GM21381 (cell line): ENCODE data around the gene P3H3.

Experiments used
- ATAC-seq: cut with Tn5 transposase; IDR thresholded peaks from one replicate; pipeline ENCODE4 v1.9.1; 2021; ENCODE audit warnings: mild to moderate bottlenecking, moderate library complexity; ENCODE audit not compliant: unreplicated experiment

Gene P3H3

DNA sequence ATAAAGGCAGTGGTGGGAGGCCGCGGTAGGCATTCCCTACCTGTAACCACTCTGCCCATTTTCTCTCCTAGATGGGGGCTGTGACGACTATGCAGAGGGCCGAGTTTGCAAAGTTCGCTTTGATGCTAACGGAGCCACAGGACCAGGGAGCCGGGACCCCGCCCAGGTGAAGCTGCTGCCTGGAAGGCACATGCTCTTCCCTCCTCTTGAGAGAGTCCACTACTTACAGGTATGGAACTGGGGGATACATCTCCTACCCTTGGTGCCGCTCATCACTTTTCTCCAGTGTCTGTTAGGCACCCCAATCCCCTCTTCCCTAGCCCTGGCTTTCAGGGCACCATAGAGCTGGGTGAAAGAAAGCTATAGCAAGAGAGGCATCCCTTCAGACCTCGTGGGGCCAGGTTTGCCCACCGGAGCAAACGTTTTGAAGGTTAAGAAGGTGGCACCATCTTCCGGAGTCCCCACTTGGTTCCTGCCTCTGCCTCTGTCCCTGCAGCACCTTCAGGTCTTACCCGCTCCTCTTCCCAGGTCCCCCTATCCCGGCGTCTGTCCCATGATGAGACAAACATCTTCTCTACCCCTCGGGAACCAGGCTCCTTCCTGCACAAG is 2.0 kb upstream of the P3H3 start:
- no peak for ATAC-seq

DNA sequence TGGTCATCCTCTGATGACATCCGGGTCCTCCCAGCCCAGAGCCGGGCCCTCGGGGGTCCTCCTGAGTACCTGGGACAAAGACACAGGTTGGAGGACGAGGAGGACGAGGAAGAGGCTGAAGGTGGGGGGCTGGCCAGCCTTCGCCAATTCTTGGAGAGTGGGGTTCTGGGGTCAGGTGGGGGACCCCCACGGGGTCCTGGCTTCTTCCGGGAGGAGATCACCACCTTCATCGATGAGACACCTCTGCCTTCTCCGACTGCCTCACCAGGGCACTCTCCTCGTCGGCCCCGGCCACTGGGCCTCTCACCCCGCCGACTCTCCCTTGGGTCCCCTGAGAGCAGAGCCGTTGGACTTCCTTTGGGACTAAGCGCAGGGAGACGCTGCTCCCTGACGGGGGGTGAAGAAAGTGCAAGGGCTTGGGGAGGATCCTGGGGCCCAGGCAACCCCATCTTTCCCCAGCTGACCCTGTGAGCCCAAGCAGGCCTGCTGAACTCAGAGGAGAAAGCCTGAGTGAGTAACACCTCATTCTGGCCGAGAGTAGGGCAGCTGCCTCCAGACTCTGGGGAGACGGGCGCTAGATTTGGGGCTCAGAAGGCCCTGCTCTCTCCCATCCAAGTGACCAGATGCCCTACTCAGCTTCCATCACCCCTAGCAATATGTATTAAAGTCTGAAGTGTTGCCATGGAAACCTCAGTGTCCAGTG is 1.3 kb upstream of the P3H3 start:
- ATAC-seq, result no peak

DNA sequence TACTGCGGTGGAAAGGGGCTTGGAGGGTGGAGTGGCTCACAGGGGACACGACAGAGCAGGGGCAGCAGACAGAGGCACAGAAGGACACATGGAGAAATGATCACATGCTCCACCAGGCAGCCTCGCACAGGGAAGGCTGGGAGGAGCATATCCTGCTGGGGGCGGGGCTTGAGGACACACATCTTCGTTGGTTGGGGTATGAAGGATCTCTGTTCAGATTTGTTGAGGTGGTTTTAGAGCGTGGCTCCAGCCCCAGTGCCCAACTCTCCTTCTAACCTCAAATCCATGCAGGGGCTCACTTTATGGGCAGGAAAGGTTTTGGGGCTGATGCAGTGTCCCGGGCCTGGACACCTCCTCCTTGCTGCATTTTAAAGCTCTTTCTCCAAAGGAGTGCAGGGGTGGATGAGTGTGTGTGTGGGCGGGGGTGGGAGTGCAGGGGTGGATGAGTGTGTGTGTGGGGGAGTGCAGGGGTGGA is 733 bp upstream of the P3H3 start:
- ATAC-seq, result no peak

DNA sequence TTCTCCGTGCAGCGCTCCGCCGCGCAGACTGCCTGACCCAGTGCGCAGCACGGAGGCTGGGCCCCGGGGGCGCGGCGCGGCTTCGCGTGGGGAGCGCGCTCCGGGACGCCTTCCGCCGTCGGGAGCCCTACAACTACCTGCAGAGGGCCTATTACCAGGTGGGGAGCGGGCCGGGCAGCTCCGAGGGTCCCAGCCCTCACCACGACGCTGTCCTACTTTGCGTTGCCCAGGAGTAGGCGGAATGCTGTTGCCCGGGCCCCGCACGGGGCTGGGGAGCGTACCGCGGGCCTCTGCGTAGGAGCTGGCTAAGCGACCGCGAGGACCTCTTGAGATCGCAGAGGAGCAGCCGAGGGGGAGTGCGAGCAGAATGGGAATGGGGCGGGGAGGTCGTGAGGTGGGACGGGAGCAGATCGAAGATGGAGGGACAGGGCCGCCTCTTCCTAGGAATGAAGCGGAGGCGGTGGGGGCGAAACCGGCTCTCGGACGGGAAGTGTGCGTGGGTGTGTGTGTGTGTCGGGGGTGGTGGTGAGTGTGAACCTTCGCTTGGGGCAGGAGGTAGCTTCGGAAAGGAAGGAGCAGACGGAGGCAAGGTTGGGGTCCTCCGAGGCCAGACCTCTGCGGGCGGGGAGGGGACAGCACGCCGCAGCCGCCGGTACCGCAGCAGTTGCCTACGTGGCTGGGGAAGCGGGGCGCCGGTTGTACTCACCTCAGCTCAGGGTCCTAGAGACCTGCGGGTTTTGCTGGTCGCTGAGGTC is 751 bp downstream of the P3H3 start:
- ATAC-seq, result no peak

DNA sequence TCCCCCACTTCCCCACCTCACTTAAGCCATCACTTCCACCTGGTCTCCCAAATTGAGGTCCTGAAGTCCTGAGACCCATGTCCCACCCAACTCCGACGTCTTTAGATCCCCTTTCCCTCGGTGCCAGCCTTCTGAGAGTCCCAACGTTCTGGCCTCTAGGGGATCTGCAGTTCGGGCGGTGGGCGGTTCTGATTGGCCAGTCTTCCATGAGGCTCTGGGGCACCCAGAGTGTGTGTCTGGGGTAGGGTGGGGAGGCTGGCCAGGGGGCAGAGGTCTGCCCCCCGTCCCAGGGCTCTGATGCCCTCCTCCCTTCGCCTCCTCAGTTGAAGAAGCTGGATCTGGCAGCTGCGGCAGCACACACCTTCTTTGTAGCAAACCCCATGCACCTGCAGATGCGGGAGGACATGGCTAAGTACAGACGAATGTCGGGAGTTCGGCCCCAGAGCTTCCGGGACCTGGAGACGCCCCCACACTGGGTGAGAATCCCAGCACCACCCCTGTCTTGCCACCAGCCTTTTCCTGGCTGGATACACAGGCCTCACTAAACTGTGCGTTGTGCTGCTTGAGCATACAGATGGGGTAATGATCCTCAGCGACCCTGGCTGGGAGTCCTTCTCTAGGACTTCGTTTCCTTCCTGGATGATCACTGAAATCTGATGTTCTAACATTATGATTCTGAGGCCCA is 1.5 kb downstream of the P3H3 start:
- ATAC-seq, result no peak

DNA sequence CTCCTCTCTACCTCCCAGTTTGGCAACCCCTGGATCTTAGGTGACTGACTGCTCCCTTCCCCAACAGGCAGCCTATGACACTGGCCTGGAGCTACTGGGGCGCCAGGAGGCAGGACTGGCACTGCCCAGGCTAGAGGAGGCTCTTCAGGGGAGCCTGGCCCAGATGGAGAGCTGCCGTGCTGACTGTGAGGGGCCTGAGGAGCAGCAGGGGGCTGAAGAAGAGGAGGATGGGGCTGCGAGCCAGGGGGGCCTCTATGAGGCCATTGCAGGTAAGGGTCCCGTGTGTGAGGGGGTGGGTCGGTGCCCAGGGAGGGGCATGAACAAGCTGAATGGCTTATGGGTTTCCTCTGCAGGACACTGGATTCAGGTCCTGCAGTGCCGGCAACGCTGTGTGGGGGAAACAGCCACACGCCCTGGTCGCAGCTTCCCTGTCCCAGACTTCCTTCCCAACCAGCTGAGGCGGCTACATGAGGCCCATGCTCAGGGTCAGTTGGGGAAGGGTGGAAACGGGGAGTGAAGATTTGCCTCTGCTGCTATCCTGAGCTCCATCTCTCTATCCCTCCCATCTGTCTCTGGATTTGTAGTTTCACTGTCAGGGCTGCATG is 2.2 kb downstream of the P3H3 start:
- ATAC-seq, result no peak

DNA sequence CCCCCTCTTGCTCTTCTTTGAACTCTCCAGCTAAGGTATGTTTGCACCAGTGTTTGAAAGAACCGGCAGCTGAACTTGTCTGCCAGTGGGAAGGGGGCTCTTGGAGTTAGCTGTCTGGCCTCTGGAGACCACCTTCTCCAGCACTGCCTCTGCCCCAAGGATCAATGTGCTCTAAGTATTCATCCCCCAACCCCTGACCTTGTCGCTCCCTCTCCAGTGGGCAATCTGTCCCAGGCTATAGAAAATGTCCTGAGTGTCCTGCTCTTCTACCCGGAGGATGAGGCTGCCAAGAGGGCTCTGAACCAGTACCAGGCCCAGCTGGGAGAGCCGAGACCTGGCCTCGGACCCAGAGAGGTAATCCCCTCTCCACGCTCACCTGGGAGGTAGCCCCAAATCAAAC is 2.8 kb downstream of the P3H3 start:
- ATAC-seq, result no peak

DNA sequence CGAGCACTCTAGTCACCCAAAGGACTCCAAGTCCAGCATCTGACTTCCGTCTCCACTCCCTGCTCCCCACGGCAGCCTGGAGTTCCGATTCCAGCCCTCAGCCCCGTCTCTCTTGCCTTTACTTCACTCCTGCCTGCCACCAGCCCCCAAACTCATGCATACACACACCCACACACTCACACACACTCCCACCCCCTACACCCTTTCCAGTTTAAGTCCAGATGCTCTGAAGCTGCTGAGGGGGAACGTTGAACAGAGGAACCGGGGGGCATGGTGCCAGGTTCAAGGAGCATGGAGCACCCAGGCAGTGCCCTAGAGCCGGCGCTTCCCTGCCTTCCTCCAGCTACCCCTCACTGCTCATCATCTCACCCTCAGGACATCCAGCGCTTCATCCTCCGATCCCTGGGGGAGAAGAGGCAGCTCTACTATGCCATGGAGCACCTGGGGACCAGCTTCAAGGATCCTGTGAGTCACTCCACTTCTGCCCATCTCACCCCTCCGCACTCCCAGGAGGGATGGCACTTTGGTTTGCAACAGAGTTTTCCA is 3.3 kb downstream of the P3H3 start:
- ATAC-seq, result no peak

DNA sequence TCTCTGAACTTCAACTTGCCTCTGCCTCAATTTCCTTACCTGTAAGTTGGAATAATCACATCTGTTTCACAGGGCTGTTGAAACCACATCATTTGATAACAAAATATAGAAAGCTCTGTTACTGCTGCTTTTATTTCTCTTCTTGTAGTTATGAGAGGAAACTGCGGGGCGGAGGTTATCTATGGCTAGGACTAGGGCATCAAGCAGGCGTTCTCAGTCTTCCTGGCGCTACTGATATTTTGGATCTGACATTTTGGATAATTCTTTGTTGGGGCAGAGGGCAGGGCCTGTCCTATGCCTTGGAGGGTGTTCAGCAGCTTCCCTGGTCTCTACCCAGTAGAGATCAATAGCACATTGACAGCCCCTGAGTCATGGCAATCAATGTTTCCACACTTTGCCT is 3.9 kb downstream of the P3H3 start:
- ATAC-seq, result no peak

DNA sequence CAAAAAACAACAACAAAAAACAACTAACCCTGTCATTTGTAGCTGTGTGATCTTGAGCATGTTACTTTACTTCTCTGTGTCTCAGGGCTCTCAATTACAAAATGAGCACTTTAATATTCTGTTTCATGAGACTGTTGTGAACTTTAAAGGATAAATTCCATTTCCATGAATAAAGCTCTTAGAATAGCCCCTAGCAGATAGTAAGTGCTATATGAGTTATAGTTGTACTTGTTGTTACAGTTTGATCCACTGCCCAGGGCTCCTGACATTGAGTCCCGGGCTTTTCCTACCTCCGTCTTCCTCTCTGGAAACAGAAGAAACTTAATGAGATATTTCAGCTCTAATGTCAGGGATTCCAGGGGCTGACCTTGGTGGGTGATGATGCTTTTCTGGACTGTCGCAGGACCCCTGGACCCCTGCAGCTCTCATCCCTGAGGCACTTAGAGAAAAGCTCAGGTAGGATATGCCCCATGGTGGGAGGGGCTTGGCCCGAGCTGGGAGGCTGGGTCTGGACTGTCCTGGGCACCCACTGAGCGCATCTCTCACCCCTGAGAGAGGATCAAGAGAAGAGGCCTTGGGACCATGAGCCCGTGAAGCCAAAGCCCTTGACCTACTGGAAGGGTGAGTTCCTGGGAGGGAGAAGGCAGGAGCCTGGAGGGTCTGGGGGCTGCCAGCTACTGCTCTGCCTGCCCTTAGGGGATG is 5.1 kb downstream of the P3H3 start:
- ATAC-seq, result no peak

DNA sequence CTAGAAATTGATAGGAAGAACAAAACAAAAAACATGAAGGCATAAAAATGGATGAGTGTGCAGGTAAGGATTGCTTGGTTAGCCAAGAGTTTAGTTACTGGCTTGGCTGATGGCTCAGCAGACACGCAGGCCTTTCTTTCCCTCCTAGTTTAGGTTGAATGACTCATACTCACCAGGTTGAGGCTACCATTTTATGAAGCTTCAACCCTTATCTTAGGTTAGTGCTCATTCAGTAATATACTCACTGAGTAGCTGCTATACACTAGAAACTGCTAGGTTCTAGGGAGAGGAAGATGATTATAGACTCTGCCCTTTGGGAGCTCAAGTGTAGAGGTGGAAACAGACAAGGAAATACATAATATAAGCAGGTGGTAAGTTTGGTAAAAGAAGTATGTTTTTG is 6.0 kb downstream of the P3H3 start:
- no peak for ATAC-seq

DNA sequence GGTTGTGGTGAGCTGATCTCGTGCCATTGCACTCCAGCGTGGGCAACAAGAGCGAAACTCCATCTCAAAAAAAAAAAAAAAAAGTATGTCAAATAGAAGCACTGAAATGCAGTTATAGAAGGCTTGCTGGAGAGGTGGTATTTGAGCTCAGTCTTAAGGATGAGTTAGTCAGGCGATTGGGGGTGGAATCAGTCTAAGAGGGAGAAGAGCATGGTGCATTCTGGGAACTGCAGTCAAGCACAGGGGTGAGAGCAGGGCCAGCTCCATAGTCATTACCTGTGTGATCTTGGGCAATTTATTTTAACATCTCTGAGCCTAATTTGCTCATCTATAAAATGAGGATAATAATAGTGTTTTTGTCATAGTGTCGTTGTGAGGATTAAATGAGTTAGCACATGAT is 6.7 kb downstream of the P3H3 start:
- ATAC-seq, result no peak

DNA sequence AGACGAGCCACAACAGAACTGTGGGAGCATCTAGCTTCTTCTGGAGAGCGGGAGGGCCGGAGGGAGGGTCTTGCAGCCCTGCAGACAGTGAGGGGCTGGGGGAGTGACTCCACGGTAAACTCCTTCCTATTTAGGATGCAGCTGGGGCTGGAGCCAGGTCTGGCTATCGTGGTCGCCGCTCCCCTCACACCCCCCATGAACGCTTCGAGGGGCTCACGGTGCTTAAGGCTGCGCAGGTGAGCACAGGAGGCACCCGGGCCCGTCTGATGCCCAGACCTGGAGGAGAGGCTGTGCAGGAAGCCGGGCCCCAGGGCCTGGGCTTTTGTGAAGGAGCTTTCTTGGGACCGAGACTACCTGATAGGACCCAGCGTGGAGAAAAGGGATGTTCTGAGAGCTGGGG is 8.6 kb downstream of the P3H3 start:
- no peak for ATAC-seq

DNA sequence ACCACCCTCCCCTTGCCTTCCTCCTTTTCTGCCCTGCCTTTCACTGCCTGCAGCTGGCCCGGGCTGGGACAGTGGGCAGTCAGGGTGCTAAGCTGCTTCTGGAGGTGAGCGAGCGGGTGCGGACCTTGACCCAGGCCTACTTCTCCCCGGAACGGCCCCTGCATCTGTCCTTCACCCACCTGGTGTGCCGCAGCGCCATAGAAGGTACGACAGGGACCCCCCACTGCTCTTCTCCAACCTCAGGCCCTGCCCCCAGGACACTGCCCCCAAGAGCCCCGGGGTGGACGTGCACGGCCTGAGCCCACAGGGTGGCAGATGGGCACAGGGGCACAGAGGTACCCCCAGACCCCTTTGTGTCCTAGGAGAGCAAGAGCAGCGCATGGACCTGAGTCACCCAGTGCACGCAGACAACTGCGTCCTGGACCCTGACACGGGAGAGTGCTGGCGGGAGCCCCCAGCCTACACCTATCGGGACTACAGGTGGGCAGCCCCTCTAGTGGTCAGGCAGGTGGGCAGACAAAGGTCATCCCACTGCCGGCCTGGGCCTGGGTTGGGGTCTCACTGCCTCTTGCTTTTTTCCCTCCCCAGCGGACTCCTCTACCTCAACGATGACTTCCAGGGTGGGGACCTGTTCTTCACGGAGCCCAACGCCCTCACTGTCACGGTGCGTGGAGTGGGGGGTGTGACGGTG is 9.3 kb downstream of the P3H3 start:
- ATAC-seq, result no peak

DNA sequence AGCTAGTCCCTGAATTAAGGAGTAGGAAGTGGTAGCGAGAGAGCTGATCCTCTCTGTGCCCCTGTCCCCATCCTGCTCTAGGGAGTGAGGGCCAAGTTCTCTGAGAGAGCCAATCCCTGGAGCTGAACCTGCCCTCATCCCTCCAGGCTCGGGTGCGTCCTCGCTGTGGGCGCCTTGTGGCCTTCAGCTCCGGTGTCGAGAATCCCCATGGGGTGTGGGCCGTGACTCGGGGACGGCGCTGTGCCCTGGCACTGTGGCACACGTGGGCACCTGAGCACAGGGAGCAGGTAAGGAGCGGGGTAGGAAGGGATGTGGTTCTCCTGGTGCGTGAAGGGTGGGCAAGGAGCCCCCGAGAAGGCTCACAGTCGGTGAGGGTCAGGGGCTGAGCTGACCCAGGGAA is 10.6 kb downstream of the P3H3 start:
- ATAC-seq, result no peak

DNA sequence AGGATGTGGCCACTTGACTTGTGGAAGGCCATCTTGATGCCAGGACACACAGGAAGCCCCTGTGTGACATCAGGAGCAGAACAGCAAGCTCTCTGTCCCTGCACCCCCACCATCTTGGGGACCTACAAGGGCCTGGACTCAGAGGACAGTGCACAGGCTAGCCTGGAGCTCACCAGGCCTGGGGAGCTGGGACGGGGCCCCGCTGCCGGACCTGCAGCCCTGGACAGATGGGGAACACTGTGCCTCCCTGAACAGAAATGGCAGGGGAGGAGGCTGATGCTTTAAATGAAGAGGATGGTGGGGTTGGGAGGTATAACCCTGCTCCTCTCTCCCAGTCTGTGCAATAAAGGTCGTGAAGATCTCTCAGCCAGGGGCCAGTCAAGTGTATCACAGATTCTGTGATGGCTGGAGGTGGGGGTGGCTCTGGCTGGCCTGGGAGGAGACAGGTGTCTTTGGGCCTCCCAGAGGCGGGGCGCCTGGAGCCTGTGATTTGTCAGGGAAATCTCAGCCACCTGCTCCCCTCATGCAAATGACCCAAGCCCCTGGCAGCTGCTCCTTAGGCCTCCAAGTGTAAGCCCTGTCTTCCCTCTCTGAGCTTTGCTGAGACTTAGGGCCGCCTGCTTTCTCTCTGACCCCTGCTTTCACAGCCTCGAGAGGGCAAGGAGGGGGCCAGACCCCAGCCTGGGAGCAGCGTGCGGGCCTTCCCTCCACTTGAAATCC is 11.4 kb downstream of the P3H3 start:
- peak; percentile 83 for ATAC-seq

DNA sequence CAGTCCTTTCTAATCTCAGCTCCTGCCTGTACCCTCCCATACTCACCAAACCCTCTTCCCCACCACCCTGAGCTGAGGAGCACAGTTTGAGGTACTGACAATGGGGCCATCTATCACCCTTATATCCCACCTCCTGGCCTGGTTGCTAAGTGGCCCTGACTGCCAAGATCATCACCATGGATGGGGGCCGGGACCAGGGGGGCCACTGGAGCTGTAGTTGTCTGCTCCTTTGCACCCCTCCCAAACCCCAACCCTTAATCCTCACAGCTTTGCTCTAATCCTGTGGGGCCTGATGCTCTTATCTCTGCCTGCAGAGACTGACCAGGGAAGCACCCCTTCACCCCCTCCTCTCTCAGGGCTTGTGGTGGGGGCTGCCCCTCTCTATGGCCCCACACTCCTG is 12.1 kb downstream of the P3H3 start:
- no peak for ATAC-seq

DNA sequence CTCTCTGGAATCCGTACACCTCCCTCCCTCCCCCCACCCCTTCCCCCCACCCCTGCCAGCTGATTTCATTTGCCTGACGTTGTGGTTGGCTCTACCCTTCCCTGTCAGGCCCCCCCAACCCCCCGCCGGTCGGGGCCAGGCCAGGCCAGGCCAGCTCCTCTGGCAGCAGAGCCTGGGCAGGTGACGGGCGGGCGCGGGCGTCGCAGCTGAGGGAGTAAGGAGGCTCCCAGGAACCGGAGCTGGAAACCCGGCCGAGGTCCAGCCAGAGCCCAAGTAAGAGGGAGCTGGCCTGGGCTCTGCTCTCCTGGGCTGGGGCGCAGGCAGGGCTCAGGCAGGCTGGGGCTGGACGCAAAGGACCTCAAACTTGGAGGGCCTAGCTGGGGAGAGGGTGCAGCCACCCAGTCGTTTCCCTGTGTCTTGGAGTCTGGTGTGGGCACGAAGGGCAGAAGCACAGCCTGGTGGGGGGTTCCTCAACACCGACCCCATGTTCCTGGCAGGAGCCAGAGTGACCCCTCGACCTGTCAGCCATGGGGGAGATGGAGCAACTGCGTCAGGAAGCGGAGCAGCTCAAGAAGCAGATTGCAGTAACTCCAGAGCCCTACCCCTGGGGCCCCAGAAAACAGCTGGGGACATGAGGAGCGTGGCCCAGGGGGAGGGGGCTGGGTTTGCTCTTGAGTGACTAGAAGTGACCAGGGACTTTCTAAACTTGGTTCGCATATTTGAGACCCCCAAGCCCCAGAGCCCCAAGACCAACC is 12.7 kb downstream of the P3H3 start, which contains the start of gene GNB3:
Gene GNB3 (plus strand): TSS at position 165 of the 755 bp plus-strand sequence. CDS start 363 bp downstream, at position 528.
- no peak for ATAC-seq
